ENCODE measurements around the gene NCS1.

DNA sequence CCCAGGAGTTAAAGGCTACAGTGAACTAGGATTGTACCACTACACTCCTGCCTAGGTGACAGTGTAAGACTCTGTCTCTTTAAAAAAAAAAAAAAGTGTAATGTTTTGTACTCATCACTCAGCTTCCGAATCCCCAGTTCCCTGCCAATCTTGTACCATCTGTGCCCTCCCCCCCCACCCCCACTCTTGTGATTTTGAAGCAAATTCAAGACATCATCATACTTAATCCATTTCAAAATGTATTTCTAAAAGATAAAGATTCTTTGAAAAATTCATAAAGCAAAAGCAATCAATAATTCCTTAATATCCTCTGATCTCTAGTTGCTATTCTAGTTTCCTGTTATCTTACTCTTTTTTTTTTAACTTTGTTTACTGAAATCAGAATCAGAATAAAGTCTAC lies 58.4 kb downstream of the NCS1 start:
- TF ChIP-seq, protein P1, sequence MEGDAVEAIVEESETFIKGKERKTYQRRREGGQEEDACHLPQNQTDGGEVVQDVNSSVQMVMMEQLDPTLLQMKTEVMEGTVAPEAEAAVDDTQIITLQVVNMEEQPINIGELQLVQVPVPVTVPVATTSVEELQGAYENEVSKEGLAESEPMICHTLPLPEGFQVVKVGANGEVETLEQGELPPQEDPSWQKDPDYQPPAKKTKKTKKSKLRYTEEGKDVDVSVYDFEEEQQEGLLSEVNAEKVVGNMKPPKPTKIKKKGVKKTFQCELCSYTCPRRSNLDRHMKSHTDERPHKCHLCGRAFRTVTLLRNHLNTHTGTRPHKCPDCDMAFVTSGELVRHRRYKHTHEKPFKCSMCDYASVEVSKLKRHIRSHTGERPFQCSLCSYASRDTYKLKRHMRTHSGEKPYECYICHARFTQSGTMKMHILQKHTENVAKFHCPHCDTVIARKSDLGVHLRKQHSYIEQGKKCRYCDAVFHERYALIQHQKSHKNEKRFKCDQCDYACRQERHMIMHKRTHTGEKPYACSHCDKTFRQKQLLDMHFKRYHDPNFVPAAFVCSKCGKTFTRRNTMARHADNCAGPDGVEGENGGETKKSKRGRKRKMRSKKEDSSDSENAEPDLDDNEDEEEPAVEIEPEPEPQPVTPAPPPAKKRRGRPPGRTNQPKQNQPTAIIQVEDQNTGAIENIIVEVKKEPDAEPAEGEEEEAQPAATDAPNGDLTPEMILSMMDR (IDR thresholded peaks at IDR 0.05; ENCODE audit: low read depth, low read length) = no peak
- TF ChIP-seq EZH2phosphoT487 (IDR thresholded peaks at IDR 0.05; ENCODE audit: low read depth) = no peak
